ENCODE measurements around the gene IPO9.
"Not testable (repeated sequence)": the region's sequence is repeated elsewhere in the genome, so short reads cannot be mapped to it uniquely, and the experiment has no call there.

IPO9 gene

GRCh38 chr1:201810466-201811216, 18.3 kb upstream of the IPO9 start:
- no peak for DNase-seq

GRCh38 chr1:201813226-201813625, 15.7 kb upstream of the IPO9 start:
- DNase-seq: no peak

DNA sequence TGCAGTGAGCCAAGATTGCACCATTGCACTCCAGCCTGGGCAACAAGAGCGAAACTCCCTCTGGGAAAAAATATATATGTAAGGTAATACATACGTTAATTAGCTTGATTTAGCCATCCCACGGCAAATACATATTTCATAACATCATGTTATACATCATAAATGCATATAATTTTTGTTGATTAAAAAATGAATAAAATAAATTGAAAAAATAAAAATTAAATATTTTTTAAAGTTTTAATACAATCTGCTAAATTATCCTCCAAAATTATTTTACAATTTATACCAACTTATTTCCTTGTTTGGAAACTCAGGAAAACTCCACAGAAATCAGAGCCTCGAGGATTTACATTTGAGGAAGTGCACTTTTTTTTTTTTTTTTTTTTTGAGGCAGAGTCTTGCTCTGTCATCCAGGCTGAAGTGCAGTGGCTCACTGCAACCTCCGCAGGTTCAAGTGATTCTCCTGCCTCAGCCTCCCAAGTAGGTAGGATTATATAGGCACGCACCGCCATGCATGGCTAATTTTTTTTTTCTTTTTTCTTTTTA, 12.6 kb upstream of the IPO9 start:
- DNase-seq: no peak

DNA sequence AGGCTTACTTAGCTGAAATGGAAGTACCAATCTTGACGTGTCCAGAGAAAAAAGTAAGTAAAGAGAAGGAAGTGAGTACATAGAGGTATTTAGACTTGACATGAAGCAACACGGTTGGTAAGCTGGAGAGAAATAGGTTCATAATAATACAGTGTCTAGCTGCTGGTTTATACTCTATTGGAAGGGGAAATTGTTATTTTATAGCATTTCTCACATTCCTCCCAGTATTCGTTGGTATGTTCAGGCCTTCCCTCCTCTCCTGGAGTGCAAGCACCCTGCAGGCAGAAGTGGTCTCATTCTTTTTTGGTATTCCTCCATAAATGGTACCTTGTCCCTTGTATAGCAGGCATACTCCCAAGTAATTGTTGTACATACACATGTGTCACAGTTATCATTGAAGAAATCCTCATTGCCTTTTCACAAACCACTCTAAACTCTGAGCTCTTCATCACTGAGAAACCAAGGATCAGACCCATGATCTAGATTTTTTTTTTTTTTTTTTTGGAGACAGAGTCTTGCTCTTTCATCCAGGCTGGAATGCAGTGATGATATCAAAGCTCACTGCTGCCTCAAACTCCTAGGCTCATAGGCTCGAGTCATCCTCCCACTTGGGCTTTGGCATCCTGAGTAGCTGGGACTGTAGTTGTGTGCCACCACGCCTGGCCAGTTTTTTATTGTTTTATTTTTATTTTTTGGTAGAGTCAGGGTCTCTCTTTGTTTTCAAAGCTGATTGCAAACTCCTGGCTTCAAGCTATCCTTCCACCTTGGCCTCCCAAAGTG, 9.8 kb upstream of the IPO9 start:
- DNase-seq: no peak

GRCh38 chr1:201820413-201820812, 8.5 kb upstream of the IPO9 start:
- no peak for DNase-seq

DNA sequence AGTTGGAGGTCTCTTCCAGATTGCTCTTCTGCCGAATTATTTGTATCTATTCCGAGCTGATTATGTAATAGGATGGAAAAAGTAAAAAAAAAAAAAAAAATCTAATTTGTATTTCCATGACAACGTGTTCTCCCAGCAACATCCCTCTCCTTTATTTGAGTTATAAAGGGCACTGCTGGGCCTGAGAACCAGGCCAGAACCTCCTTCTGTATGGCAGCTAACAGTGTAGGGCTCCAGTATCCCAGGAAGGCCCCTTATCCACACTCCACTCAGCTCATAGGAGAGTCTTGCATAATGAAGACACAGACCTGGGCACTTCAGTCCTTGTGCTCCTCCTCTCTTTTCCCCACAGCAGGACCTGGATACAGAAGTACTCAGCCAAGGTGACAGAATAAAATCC, 3.7 kb upstream of the IPO9 start:
- no peak for DNase-seq

DNA sequence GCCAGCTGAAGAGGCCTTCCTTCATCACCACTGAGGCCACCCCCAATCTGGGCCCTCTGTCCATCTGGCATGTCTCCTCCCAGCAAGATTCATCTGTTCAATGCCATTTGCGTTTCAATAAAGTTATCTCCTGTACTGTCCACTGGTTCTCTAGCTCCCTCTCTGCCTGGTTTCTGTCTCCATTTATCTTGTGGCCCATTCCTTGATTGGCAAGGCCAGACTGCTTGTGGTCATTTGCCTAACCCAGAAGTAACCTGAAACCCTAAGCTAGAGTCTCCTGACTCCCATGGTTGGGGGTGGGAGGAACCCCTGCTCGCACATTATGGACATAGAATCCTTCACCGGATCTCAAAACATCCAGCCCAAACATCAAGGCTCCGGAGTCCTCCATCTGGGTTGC, 2.1 kb upstream of the IPO9 start:
- no peak for DNase-seq

- DNase-seq: no peak
Measured at GRCh38 chr1:201827321-201828216, 1.4 kb upstream of the IPO9 start.

GRCh38 chr1:201828217-201828819, 639 bp upstream of the IPO9 start:
- no peak for DNase-seq

GRCh38 chr1:201831371-201831770, 2.4 kb downstream of the IPO9 start:
- no peak for DNase-seq

- DNase-seq: no peak
Measured at GRCh38 chr1:201834621-201835020, 5.7 kb downstream of the IPO9 start.

DNA sequence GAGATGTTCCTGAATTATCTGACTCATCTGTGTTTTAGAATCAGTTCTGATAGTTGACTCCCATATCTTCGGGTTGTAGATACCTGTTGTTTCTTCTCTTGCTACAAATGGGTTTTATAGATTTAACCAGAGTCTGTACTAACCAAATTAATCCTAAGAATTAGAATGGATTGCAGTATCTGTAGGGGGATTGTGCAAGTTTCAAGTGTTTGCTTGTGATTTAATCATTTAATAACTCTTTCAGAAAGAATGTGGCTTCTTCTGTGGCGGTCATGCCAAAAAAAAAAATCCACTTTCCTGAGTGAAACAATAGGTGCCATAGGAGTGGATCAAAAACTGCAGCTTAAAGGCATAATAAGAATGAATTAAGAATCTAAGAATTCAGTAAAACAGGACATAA, 9.4 kb downstream of the IPO9 start:
- no peak for DNase-seq

DNA sequence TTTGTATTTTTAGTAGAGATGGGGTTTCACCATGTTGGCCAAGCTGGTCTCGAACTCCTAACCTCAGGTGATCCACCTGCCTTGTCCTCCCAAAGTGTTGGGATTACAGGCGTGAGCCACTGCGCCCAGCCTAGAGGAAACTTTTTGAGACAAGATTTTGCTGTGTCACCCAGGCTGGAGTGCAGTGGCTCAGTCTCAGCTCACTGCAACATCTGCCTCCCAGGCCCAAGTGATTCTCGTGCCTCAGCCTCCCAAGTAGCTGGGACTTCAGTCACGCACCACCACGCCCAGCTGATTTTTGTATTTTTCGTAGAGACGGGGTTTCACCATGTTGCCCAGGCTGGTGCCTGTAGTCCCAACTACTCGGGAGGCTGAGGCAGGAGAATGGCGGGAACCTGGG, 10.1 kb downstream of the IPO9 start:
- DNase-seq: not testable (repeated sequence)

DNA sequence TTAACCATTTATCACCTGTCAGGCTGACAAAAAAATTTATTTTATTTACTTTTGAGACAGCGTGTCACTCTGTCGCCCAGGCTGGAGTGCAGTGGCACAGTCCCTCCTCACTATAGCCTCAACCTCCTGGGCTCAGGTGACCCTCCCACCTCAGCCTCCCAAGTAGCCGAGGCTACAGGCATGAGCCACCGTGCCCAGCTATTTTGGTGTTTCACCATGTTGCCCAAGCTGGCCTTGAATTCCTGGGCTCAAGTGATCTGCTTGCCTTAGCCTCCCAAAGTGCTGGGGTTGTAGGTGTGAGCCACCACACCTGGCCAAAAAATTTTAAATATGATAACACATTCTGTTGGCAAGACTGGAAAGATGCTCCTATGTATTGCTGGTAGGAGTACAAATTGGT, 11.1 kb downstream of the IPO9 start:
- no peak for DNase-seq

DNA sequence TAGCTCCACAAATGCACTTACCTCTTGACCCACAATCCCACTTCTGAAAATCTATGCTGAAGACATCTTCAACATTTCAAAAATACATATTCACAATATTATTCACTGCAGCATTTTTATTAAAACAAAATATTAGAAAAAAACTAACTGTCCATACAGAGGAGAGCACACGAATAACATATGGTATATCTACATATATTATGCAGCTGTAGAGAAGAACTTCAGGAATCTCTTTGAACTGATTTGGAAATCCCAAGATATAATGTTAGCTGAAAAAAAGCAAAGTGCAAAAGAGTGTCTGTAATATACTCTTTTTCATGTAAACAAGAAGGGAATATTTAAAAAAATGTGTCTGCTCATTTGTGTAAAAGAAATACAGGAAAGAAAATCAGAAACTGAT, 11.5 kb downstream of the IPO9 start:
- DNase-seq: no peak

DNA sequence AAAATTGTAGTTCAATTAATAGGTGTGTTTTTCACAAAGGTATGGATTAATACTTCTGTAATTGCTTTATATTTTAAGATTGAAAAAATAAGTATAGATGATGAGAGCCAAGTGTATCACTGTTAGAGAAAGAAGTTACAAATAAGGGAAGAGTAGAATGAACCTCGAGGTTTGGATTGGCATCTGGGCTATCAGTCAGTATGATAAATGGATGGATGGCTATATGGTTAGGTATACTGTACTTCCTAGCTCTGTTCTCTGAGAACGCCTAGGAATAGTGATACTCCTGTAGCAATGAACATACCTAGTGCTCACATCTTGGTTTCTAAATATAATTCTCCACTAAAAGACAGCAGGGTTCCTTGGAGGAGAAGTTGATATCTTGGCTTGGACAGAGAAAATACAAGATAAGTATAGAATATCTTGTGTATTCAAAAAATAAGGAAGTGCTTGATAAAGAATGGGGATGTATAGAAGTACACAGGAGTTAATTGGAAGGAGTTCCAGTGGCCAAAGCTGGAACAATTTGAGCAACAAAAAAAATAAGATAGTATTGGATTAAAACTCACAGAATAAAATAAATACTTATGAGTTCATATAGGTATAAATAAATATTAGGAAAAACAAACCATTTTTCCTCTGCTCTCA, 12.4 kb downstream of the IPO9 start:
- no peak for DNase-seq

- no peak for DNase-seq
Measured at GRCh38 chr1:201842472-201843027, 13.6 kb downstream of the IPO9 start.

DNA sequence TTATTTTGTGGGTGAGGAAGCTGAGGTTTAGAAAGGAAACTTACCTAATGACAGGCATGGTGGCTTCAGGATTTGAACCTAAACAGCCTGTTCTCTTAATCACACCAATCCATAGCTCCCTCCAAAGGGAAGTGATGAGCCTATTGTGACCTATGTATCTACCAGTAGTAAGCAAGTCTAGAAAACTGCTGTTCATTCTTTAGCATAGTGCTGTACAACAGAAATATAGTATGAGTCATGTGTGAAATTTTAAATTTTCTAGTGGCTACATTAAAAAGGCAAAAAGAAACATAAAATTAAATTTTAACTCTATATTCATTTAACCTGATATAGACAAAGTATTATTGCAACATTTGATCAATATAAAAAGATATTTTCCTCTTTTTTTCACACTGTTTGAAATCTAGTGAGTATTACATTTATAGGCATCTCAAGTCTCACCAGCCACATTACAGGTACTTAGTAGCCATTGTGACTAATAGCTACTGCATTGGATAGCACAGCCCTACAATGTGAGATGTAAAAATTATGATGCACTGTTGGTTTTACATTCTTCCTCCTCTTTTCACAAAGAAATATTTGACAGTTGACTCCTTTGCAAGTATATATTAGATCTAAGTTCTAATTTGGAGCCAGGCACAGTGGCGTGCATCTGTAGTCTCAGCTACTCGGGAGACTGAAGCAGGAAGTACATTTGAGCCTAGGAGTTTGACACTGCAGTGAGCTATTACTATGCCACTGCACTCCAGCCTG, 16.6 kb downstream of the IPO9 start:
- DNase-seq: no peak

DNA sequence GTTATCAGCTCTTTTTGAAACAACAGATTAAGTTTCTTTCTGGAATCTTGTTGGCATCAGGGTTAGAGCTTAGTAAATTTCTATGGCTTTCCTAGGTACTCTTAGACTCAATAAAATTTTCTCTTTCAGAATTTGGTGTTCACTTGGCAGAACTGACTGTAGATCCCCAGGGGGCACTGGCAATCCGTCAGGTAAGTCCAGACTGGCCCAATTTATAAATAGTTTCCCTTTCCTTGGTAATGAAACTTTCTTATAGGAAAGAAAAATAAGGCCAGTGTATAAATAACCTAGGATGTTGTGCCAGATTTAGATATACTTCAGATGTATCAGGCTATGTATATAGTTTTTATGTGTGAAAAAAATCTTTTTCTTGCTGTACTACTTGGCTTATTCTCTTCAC, 18.2 kb downstream of the IPO9 start:
- no peak for DNase-seq

DNA sequence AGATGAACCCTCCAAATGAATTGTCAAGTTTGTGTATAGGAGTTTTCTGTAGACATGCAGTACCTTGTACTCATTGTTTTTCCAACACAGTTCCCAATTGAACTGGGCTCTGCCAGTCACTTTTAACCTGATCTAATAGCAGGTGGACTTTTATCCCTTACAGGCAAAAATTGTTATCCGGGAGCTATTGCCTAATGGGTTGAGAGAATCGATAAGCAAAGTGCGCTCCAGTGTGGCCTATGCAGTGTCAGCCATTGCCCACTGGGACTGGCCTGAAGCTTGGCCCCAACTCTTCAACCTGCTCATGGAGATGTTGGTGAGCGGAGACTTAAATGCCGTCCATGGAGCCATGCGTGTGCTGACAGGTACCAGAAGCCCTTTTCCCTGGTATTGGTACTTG, 19.3 kb downstream of the IPO9 start:
- DNase-seq: no peak

DNA sequence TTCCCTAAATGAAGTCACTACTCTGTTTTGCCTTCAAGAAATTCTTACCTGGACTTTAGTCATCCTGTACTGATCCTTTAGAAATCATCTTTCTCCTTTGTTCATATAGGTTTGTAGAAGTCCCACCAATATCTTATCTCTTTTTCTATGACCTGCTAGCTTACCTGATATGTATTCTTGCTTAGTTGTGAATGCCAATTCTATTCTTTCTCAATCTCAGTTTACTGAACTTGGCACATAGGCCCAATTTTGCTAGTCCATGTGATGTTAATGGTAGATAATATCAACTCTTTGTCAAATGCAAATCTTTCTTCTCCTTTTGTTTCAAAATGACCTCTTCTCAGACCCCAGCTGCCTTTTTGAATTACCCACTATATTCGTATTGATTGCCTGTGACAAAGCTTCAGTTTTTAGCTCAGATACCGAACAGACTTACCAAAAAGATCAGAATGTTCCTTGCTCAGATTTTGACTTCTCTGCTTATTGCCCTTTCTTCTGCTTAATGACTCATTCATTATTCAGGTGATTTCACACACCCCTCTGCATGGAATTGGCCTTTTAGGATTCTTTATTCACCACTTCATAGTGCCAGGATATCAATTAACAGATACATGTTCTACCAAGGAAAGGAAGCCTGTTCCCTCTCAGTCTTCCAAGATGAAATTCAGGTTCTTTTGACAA, 20.6 kb downstream of the IPO9 start:
- no peak for DNase-seq
